Activated CD4-positive, CD25-positive, alpha-beta regulatory T cell treated with anti-CD3 and anti-CD28 coated beads, Interleukin-2, amount 50 U/mL, for 72 hours (primary cell): ENCODE results near the gene SPRN.
A peak's percentile ranks its signal among the peaks of the same experiment; 100 is the strongest.
"Not testable (repeated sequence)": the region's sequence is repeated elsewhere in the genome, so short reads cannot be mapped to it uniquely, and the experiment has no call there.

Experiments
- DNase-seq: peaks from one replicate; pipeline ENCODE4 v3.0.0; 2021

The SPRN gene

GRCh38 chr10:133405272-133405671 is 19.2 kb downstream of the SPRN start:
- DNase-seq, result no peak

GRCh38 chr10:133403784-133404183 is 20.6 kb downstream of the SPRN start:
- no peak for DNase-seq

- DNase-seq, result no peak
Measured at GRCh38 chr10:133403359-133403758, 21.1 kb downstream of the SPRN start.

- no peak for DNase-seq
Measured at GRCh38 chr10:133401981-133402725, 22.3 kb downstream of the SPRN start.

- DNase-seq, result no peak
Measured at GRCh38 chr10:133401500-133401899, 22.9 kb downstream of the SPRN start.

- no peak for DNase-seq
Measured at GRCh38 chr10:133400624-133401424, 23.6 kb downstream of the SPRN start.

- no peak for DNase-seq
Measured at GRCh38 chr10:133399123-133399601, 25.3 kb downstream of the SPRN start.

GRCh38 chr10:133397938-133398337 is 26.5 kb downstream of the SPRN start:
- no peak for DNase-seq

GRCh38 chr10:133396035-133396624 is 28.3 kb downstream of the SPRN start:
- no peak for DNase-seq

- DNase-seq, result no peak
Measured at GRCh38 chr10:133394801-133395221, 29.6 kb downstream of the SPRN start.

- peak; percentile 98 for DNase-seq
Measured at GRCh38 chr10:133394064-133394663, 30.3 kb downstream of the SPRN start, which contains the start of gene MTG1. Gene MTG1 (plus strand): TSS chr10:133394157. CDS start chr10:133394221, 64 bp downstream.

- DNase-seq, result no peak
Measured at GRCh38 chr10:133393401-133394063, 30.9 kb downstream of the SPRN start.

- DNase-seq, result no peak
Measured at GRCh38 chr10:133391761-133392518, 32.5 kb downstream of the SPRN start.

- no peak for DNase-seq
Measured at GRCh38 chr10:133391249-133391635, 33.2 kb downstream of the SPRN start.

- no peak for DNase-seq
Measured at GRCh38 chr10:133390597-133391248, 33.7 kb downstream of the SPRN start.

- peak; percentile 36 for DNase-seq
Measured at GRCh38 chr10:133388973-133389818, 35.2 kb downstream of the SPRN start.

- peak; percentile 26 for DNase-seq
Measured at GRCh38 chr10:133388236-133388972, 36.0 kb downstream of the SPRN start.

GRCh38 chr10:133386951-133387350 is 37.5 kb downstream of the SPRN start:
- DNase-seq, result not testable (repeated sequence)

- DNase-seq, result no peak
Measured at GRCh38 chr10:133385214-133385613, 39.2 kb downstream of the SPRN start.
